ENCODE data around the gene CMTM1.
A peak's percentile ranks its signal among the peaks of the same experiment; 100 is the strongest.

The CMTM1 gene

GRCh38 chr16:66539623-66540469, 26.4 kb upstream of the CMTM1 start:
- no peak for DNase-seq

GRCh38 chr16:66541388-66542355, 24.6 kb upstream of the CMTM1 start:
- DNase-seq = no peak

GRCh38 chr16:66542396-66542795, 23.8 kb upstream of the CMTM1 start:
- no peak for DNase-seq

DNA sequence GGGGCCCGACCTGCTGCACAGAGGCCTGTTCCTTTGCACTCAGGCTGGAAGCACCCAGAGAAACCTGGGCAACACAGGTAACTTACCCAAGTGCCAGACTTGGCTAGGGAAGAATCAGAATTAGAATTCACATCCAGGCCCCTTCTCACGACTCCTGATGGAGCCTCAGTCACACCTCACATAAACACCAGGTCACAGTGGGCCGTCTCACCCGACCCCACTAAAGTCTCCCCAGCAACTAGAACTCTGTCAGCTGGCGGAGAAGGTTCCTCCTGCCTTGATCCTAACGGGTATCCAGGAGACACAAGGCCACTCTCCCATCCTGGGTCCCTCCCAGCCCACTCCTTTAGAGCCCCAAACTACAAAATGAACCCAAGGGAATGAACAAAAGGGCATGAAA, 22.7 kb upstream of the CMTM1 start:
- no peak for DNase-seq

- no peak for DNase-seq
These were observed 22.1 kb upstream of the CMTM1 start for GRCh38 chr16:66544016-66544757.

- DNase-seq = no peak
These were observed 18.9 kb upstream of the CMTM1 start for GRCh38 chr16:66547101-66547989.

- DNase-seq = no peak
These were observed 18.2 kb upstream of the CMTM1 start for GRCh38 chr16:66548068-66548467.

DNA sequence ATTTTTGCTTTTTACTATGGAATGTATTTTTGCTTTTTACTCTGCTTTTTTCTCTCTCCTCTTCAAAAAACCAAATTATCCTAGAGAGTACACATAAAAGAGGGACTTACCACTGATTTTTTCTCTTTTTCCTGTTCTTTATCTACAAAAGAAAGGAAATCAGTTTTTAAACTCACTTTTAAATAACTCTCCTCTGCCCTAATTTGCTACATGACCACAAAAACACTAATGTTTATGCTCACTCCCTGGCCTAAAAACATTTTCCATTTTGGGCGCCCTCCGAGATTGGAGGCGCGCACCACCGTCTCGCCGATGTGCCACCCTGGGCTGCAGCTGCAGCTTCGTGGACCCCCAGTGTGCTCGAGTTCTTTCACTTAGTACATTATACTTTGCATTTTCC, 17.4 kb upstream of the CMTM1 start:
- no peak for DNase-seq

GRCh38 chr16:66549284-66550131, 16.7 kb upstream of the CMTM1 start, which contains the start of gene TK2:
TSS of gene TK2 (minus strand) at chr16:66550122. CDS start at chr16:66550061, 61 bp downstream.
- DNase-seq = peak; percentile 43 to 56

DNA sequence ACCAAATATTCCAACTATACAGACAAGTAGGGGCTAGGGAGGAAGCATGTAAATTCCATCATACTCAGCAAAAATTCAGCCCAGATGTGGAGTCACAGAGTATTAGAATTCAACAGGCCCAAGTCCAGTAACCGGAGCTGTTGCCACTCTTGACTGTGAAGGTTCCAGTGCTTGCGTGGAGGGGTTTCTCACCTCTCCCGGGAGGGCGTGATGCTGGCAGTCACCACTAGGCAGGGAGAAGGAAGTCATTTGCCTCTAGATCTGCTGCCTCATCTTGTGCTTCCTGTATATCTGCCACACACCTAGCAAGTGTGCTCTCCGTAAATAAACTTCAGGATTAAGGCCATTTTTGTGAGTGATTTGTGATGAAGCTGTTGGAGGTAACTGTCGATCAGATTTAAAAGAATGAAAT, 14.9 kb upstream of the CMTM1 start:
- peak; percentile 66 to 67 for DNase-seq

- DNase-seq = no peak
These were observed 14.4 kb upstream of the CMTM1 start for GRCh38 chr16:66551788-66552285.

- peak; percentile 94 for DNase-seq
These were observed 13.7 kb upstream of the CMTM1 start, which contains the start of gene CKLF for GRCh38 chr16:66552286-66553177. TSS of gene CKLF (plus strand) at chr16:66552576. CDS start at chr16:66552716, 140 bp downstream.

GRCh38 chr16:66553223-66553622, 13.0 kb upstream of the CMTM1 start:
- DNase-seq = peak in 1 of 2 donors; percentile 15

DNA sequence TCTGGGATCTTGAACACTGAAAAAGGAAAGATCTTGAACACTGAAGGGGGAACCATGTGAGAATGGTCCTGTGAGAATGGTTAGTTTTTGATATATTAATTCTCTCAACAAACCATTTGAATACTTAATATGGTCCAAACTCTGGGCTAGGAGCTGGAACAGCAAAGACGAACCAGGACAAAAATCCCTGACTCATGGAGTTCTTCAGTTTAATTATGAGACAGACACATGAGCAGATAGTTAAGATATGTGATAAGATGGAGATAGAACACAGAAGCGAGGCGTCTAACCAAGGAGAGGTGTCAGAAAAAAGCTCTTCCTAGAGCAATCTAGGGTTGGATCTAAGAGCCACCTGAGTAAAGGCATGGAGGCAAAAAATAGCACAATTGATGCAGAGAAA, 12.2 kb upstream of the CMTM1 start:
- DNase-seq = no peak

GRCh38 chr16:66554495-66554894, 11.7 kb upstream of the CMTM1 start:
- no peak for DNase-seq

DNA sequence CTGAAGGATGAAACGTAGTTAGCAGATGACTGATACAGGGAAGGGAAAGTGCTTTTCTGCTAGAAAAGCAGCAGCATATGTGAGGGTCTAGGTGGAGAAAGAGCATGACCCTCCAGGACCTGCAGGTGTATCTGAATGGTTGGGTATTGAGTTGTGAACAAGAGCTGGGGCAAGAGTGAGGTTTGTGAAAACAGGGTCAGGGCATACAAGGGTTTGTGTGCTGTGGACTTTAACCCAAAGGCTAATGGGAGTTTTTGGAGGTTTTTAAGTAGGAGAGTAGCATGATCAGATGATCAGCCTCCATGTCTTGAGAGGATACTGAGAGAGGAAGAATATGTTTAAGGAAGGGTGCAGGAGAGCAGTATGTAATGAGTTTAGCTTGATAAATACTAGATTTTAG, 6.1 kb upstream of the CMTM1 start:
- DNase-seq = no peak

GRCh38 chr16:66561381-66562080, 4.7 kb upstream of the CMTM1 start:
- DNase-seq = no peak

GRCh38 chr16:66562409-66562808, 3.8 kb upstream of the CMTM1 start:
- DNase-seq = peak in 1 of 2 donors; percentile 31

DNA sequence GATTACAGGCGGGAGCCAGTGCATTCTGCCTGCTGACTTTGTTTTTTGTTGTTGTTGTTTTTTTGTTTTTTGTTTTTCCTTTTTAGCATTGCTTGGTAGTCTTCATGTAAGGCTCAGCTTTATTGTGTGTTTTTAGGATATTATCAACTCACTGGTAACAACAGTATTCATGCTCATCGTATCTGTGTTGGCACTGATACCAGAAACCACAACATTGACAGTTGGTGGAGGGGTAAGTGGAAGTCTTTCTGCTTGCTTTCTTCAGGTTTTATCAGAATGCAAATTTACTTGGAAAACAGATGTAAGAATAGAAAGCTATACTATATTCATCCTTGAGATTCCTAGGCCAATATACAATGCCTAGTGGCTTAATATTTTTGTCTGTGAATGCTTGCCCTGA, 3.3 kb upstream of the CMTM1 start:
- no peak for DNase-seq
